ENCODE data around the gene HS1BP3.

Gene HS1BP3

GRCh38 chr2:20671736-20672080 is 20.8 kb upstream of the HS1BP3 start:
- no peak overlapping the region for H2AFZ ChIP-seq (ENCODE audit: low read depth, low read length, severe bottlenecking)
- peaks cover 7% of the 10 kb centered on the region for H3F3A ChIP-seq (ENCODE audit: insufficient read depth)
- no peaks in the 10 kb centered on the region for H3K79me2 ChIP-seq (ENCODE audit: insufficient read depth, low read length)
- no peak overlapping the region for H3K9ac ChIP-seq (ENCODE audit: low read length)
- H3K27ac ChIP-seq (ENCODE audit: low read depth, low read length) = no peak overlapping the region
- no peak for TF ChIP-seq EZH2phosphoT487 (conservative IDR thresholded peaks at IDR 0.05; ENCODE audit: low read length)
- TF ChIP-seq, protein P1, sequence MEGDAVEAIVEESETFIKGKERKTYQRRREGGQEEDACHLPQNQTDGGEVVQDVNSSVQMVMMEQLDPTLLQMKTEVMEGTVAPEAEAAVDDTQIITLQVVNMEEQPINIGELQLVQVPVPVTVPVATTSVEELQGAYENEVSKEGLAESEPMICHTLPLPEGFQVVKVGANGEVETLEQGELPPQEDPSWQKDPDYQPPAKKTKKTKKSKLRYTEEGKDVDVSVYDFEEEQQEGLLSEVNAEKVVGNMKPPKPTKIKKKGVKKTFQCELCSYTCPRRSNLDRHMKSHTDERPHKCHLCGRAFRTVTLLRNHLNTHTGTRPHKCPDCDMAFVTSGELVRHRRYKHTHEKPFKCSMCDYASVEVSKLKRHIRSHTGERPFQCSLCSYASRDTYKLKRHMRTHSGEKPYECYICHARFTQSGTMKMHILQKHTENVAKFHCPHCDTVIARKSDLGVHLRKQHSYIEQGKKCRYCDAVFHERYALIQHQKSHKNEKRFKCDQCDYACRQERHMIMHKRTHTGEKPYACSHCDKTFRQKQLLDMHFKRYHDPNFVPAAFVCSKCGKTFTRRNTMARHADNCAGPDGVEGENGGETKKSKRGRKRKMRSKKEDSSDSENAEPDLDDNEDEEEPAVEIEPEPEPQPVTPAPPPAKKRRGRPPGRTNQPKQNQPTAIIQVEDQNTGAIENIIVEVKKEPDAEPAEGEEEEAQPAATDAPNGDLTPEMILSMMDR (IDR thresholded peaks at IDR 0.05; ENCODE audit: insufficient read depth, low read length, poor library complexity, severe bottlenecking) = no peak
- no peak overlapping the region for H3K4me2 ChIP-seq (ENCODE audit: low read depth, low read length, poor library complexity, severe bottlenecking)
- H3K9me3 ChIP-seq (ENCODE audit: insufficient read depth, low read length) = no peaks in the 10 kb centered on the region
- no peaks in the 10 kb centered on the region for H3K9me2 ChIP-seq (replicated peaks; ENCODE audit: insufficient read depth, low read length)
- no peaks in the 10 kb centered on the region for H4K20me1 ChIP-seq (ENCODE audit: low read depth, low read length)
- H3K36me3 ChIP-seq (ENCODE audit: low read length) = no peaks in the 10 kb centered on the region
- no peaks in the 10 kb centered on the region for H3K27me3 ChIP-seq (ENCODE audit: low read length)
- H3K4me3 ChIP-seq (ENCODE audit: insufficient read depth, low read length, poor library complexity, severe bottlenecking) = no peak overlapping the region

DNA sequence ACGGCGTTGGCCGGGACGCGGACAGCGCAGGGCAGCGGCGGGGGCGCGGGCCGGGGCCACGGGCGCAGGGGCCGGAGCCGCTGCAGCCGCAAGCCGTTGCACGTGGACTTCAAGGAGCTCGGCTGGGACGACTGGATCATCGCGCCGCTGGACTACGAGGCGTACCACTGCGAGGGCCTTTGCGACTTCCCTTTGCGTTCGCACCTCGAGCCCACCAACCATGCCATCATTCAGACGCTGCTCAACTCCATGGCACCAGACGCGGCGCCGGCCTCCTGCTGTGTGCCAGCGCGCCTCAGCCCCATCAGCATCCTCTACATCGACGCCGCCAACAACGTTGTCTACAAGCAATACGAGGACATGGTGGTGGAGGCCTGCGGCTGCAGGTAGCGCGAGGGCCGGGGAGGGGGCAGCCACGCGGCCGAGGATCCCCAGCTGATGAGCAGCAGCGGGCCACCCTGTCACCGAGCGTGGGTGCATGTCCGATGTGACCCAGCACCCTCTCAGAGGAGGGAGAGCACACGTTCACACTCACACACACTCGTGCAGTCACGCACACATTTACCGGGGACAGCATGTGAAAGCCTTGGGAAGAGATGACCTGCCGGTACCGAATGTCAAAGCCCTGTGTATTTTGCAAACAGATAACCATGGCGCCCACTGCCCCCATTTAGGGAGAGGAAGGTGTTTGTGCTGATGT is 20.3 kb upstream of the HS1BP3 start:
- Histone ChIP-seq H3K9ac (ENCODE audit: low read length) (no peak overlapping the region), H4K20me1 (ENCODE audit: low read depth, low read length) (no peaks in the 10 kb centered on the region), H3K79me2 (ENCODE audit: insufficient read depth, low read length) (no peaks in the 10 kb centered on the region), H3K27me3 (ENCODE audit: low read length) (no peaks in the 10 kb centered on the region), H3K36me3 (ENCODE audit: low read length) (no peaks in the 10 kb centered on the region), H2AFZ (ENCODE audit: low read depth, low read length, severe bottlenecking) (no peak overlapping the region), H3K9me2 (replicated peaks; ENCODE audit: insufficient read depth, low read length) (no peaks in the 10 kb centered on the region), H3K4me2 (ENCODE audit: low read depth, low read length, poor library complexity, severe bottlenecking) (no peak overlapping the region), H3K27ac (ENCODE audit: low read depth, low read length) (no peak overlapping the region), H3K9me3 (ENCODE audit: insufficient read depth, low read length) (no peaks in the 10 kb centered on the region), H3F3A (ENCODE audit: insufficient read depth) (peaks cover 2% of the 10 kb centered on the region; the same call in 1 of the 2 replicates), H3K4me3 (ENCODE audit: insufficient read depth, low read length, poor library complexity, severe bottlenecking) (no peak overlapping the region)
- TF ChIP-seq, protein P1 (IDR thresholded peaks at IDR 0.05; ENCODE audit: insufficient read depth, low read length, poor library complexity, severe bottlenecking) = no peak
- no peak for TF ChIP-seq EZH2phosphoT487 (conservative IDR thresholded peaks at IDR 0.05; ENCODE audit: low read length)

DNA sequence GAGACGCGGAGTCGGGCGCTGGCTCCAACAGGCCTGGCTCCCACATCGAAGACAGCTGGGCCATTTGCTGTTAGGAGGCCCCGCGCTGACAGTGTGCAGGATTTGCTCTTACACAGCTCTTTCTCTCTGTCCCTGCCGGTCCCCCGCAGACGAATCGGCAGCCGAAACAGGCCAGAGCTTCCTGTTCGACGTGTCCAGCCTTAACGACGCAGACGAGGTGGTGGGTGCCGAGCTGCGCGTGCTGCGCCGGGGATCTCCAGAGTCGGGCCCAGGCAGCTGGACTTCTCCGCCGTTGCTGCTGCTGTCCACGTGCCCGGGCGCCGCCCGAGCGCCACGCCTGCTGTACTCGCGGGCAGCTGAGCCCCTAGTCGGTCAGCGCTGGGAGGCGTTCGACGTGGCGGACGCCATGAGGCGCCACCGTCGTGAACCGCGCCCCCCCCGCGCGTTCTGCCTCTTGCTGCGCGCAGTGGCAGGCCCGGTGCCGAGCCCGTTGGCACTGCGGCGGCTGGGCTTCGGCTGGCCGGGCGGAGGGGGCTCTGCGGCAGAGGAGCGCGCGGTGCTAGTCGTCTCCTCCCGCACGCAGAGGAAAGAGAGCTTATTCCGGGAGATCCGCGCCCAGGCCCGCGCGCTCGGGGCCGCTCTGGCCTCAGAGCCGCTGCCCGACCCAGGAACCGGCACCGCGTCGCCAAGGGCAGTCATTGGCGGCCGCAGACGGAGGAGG is 19.6 kb upstream of the HS1BP3 start:
- H3K27ac ChIP-seq (ENCODE audit: low read depth, low read length) = no peak overlapping the region
- no peaks in the 10 kb centered on the region for H3K36me3 ChIP-seq (ENCODE audit: low read length)
- no peaks in the 10 kb centered on the region for H4K20me1 ChIP-seq (ENCODE audit: low read depth, low read length)
- no peak overlapping the region for H3K9ac ChIP-seq (ENCODE audit: low read length)
- no peak overlapping the region for H2AFZ ChIP-seq (ENCODE audit: low read depth, low read length, severe bottlenecking)
- H3K79me2 ChIP-seq (ENCODE audit: insufficient read depth, low read length) = no peaks in the 10 kb centered on the region
- H3K27me3 ChIP-seq (ENCODE audit: low read length) = no peaks in the 10 kb centered on the region
- no peak overlapping the region for H3K4me2 ChIP-seq (ENCODE audit: low read depth, low read length, poor library complexity, severe bottlenecking)
- no peak for TF ChIP-seq EZH2phosphoT487 (conservative IDR thresholded peaks at IDR 0.05; ENCODE audit: low read length)
- TF ChIP-seq, protein P1 (IDR thresholded peaks at IDR 0.05; ENCODE audit: insufficient read depth, low read length, poor library complexity, severe bottlenecking) = no peak
- H3K9me3 ChIP-seq (ENCODE audit: insufficient read depth, low read length) = no peaks in the 10 kb centered on the region
- no peaks in the 10 kb centered on the region for H3F3A ChIP-seq (ENCODE audit: insufficient read depth)
- no peaks in the 10 kb centered on the region for H3K9me2 ChIP-seq (replicated peaks; ENCODE audit: insufficient read depth, low read length)
- no peak overlapping the region for H3K4me3 ChIP-seq (ENCODE audit: insufficient read depth, low read length, poor library complexity, severe bottlenecking)
